GM06990 (cell line): Measurements from ENCODE around the gene ARHGAP15.

ENCODE experiments used
- DNase-seq: peaks from one replicate; pipeline ENCODE4 v3.0.0-alpha.2; 2011; ENCODE audit not compliant: insufficient read length; ENCODE audit errors: extremely low read depth
- H3K27me3 ChIP-seq: replicated peaks from 2 replicates; pipeline ENCODE4 v1.6.0; 2011; ENCODE audit warnings: low read length; ENCODE audit not compliant: control insufficient read depth, insufficient read depth
- H3K36me3 ChIP-seq: 2 replicates; pipeline ENCODE4 v1.5.1; 2011; ENCODE audit warnings: low read length; ENCODE audit not compliant: control insufficient read depth, insufficient read depth
- H3K4me3 ChIP-seq: replicated peaks from 2 replicates; pipeline ENCODE4 v1.5.1; 2011; ENCODE audit warnings: low read depth, mild to moderate bottlenecking, control low read depth, low read length
- TF ChIP-seq, protein P1 (sequence below): IDR thresholded peaks from 2 replicates; pipeline ENCODE4 v1.5.1; 2011; ENCODE audit warnings: low read length, control low read depth, mild to moderate bottlenecking, inconsistent platforms; ENCODE audit not compliant: insufficient read depth, poor library complexity, severe bottlenecking

The ARHGAP15 gene

DNA sequence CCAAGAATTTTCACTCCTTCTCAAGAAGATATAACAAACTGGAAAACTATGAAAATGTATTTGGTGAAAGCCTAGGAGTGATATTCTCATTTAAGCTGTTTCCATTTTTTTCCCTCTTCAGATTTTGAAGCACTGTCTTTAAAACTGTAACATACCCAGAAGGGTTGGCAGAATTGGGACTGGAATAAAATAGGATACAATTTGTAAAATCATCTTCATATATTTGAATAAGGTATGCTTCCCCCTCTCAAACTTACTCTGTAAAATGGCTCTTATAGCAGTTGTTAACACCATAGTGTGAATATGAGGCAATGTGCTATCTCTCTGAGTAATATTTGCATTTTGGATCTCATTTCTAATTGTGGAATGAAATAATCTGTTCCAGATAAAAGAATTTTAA lies 676.4 kb downstream of the ARHGAP15 start:
- no peak for DNase-seq
- H3K36me3 ChIP-seq: no peaks in the 10 kb centered on the region

DNA sequence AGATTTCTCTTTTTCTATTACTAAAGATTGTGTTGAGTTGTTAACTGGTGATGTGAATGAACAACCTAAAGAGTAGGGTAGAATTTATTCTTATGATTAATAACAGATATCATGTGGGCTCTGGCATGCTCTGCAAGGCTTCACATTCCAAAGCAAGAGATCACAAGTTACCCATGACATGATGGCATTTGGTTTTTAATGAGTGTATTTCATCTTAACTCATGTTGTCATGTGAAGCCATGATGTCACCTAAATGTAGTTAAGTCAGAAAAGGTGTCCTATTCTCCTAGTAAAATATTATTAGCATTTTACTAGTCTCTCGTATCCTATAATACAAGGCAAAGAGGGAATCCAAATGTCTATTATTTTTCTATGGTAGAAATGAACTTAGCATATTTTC lies 678.0 kb downstream of the ARHGAP15 start:
- TF ChIP-seq, protein P1, sequence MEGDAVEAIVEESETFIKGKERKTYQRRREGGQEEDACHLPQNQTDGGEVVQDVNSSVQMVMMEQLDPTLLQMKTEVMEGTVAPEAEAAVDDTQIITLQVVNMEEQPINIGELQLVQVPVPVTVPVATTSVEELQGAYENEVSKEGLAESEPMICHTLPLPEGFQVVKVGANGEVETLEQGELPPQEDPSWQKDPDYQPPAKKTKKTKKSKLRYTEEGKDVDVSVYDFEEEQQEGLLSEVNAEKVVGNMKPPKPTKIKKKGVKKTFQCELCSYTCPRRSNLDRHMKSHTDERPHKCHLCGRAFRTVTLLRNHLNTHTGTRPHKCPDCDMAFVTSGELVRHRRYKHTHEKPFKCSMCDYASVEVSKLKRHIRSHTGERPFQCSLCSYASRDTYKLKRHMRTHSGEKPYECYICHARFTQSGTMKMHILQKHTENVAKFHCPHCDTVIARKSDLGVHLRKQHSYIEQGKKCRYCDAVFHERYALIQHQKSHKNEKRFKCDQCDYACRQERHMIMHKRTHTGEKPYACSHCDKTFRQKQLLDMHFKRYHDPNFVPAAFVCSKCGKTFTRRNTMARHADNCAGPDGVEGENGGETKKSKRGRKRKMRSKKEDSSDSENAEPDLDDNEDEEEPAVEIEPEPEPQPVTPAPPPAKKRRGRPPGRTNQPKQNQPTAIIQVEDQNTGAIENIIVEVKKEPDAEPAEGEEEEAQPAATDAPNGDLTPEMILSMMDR: no peak
- Histone ChIP-seq H3K4me3 (no peak overlapping the region), H3K36me3 (no peaks in the 10 kb centered on the region), H3K27me3 (no peaks in the 10 kb centered on the region)
- no peak for DNase-seq

More for the DNA sequence above, 676.4 kb downstream of the ARHGAP15 start:
- no peaks in the 10 kb centered on the region for H3K27me3 ChIP-seq
- H3K4me3 ChIP-seq: no peak overlapping the region
- TF ChIP-seq, protein P1: no peak

DNA sequence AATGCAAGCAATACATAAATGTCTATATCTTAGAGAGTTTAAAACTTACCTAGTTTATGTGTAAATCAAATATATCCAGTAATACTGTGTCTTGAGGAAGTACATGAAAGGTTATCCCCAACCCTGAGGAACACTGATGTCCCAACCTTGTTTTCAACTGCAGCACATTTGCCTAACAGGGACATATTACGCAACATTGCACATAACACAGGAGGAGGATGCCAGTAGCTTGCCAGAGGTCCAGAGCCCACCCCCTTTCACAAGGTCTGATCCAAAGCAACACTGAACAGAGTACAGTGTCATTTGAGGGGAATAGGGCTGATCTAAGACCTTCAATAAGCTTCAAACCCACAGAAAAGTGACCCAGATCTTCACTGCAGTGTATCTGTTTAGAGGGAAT lies 678.5 kb downstream of the ARHGAP15 start:
- TF ChIP-seq, protein P1: no peak
- no peak for DNase-seq
- Histone ChIP-seq H3K4me3 (no peak overlapping the region), H3K27me3 (no peaks in the 10 kb centered on the region), H3K36me3 (no peaks in the 10 kb centered on the region)

DNA sequence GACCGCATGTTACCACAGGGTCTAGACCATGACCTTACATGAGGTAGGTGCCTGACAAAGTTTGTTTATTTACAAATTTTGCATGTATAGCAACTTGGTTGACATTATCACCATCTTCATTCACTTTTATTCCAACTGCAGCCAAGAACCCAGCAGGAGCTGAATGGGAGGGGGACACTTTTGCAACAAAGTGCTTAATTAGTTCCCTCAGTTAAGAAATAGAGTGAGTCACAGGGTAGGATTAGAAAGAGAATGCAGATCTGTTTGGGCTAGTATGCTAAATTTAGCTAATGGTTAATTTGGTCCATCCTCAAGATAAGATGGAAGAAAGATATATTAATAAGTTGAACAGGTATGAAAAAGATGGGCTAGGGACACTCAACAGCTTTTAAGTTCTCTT lies 678.9 kb downstream of the ARHGAP15 start:
- Histone ChIP-seq H3K36me3 (no peaks in the 10 kb centered on the region), H3K4me3 (no peak overlapping the region), H3K27me3 (no peaks in the 10 kb centered on the region)
- TF ChIP-seq, protein P1: no peak
- DNase-seq: no peak

DNA sequence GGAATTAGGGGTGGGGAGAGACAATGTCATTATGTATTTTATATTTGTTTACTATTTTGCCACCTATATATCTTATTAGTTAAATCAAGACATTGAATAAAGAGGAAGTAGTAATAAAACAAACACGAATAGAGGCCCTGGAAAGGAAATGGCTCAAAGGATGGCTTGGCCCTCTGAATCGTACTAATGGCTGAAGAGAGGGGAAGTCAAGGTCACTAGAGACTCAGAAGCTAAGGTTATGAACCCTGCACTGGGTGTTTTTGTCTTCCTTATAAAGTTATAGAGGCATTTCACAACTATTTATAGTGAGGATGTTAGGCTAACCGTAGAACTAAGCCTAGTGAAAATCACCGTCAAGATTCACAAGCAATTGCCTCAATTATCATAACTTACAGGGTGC lies 685.9 kb downstream of the ARHGAP15 start:
- no peaks in the 10 kb centered on the region for H3K36me3 ChIP-seq
- no peaks in the 10 kb centered on the region for H3K27me3 ChIP-seq
- TF ChIP-seq, protein P1: no peak
- no peak for DNase-seq
- H3K4me3 ChIP-seq: no peak overlapping the region

DNA sequence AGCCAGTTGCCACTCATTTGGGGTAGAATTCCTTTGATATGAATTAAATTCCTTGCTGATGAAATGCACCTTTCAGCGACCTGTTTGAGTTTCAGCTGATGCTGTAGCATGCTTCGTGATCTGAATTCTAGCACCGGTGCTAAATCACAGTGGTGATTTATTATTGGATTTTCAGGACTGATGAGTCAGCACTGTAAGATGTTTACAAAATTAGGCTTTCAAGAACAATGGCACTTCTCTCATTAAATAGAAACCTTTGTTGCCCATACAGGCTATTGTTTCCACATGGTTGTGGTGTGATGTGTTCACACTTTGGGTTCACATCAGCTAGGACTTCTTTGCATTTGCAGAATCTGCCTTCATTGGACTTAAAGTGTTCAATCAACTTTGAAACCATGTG lies 687.7 kb downstream of the ARHGAP15 start:
- H3K27me3 ChIP-seq: no peaks in the 10 kb centered on the region
- TF ChIP-seq, protein P1: no peak
- DNase-seq: no peak
- H3K4me3 ChIP-seq: no peak overlapping the region
- H3K36me3 ChIP-seq: no peaks in the 10 kb centered on the region
